Breast epithelium (tissue), 4 donors: ENCODE data around the gene LMO2. TPM values are rescaled to one million over a fixed set of nuclear protein-coding genes. Genes with fewer than 3 reads are reported as not detected.

Source experiments
- DNase-seq, 2 donors: peaks; one replicate each; pipeline ENCODE4 v3.0.0-alpha.2; 2019; ENCODE audit warnings: low spot score in 2 of 2
- H3K27ac ChIP-seq, 2 donors: fragments of 200-600 bp; sonication (generic) in 1 of 2; one replicate each; pipeline ENCODE4 v1.5.1; 2016 to 2019; ENCODE audit warnings: mild to moderate bottlenecking in 1 of 2
- H3K27me3 ChIP-seq, 2 donors: fragments of 200-600 bp; sonication (generic) in 1 of 2; one replicate each; pipeline versions ENCODE4 v1.5.1 to v1.6.0; 2017 to 2019; ENCODE audit warnings: control low read depth in 1 of 2, mild to moderate bottlenecking in 1 of 2
- H3K36me3 ChIP-seq: fragments of 200-600 bp; one replicate; pipeline ENCODE4 v1.5.1; 2019
- H3K4me1 ChIP-seq, 2 donors: fragments of 200-600 bp; sonication (generic); one replicate each; pipeline ENCODE4 v1.5.1; 2016 to 2019; ENCODE audit warnings: control low read depth in 1 of 2
- H3K4me3 ChIP-seq, 3 donors: fragments of 200-600 bp; sonication (generic); 1 replicate in 2 of 3; 2 replicates in 1 of 3; pipeline ENCODE4 v1.5.1; 2016 to 2019; ENCODE audit warnings: mild to moderate bottlenecking in 3 of 3, moderate library complexity in 2 of 3
- H3K9me3 ChIP-seq, 2 donors: fragments of 200-600 bp; sonication (generic) in 1 of 2; one replicate each; pipeline ENCODE4 v1.5.1; 2016 to 2019; ENCODE audit warnings: control low read depth in 1 of 2
- POLR2A ChIP-seq: fragments of 450-650 bp; IDR thresholded peaks from one replicate; pipeline ENCODE4 v1.6.1; 2016; ENCODE audit warnings: antibody characterized with exemption, mild to moderate bottlenecking, moderate library complexity
- POLR2AphosphoS5 ChIP-seq, 3 donors: sonication (generic); formaldehyde crosslinking; IDR thresholded peaks; one replicate each; pipeline ENCODE4 v1.6.1; 2017; ENCODE audit warnings: antibody characterized with exemption in 3 of 3
- intact Hi-C: fragments of 100-400 bp; cut with DNase I; formaldehyde crosslinking; loops from one replicate; pipeline ENCODE4 v1.15.1; 2023; ENCODE audit warnings: low total_unique reads
- total RNA-seq, 3 donors: library from RNA; depleted of rRNA; stranded (reverse); fragments of >200 nt; gene quantifications; one replicate each; pipeline ENCODE4 v1.1.0, GENCODE V29; 2016
- TF ChIP-seq, protein P1 (sequence below), 3 donors: fragments of 450-650 bp; IDR thresholded peaks; one replicate each; pipeline ENCODE4 v1.5.1; 2016 to 2017; ENCODE audit warnings: antibody characterized with exemption in 3 of 3, mild to moderate bottlenecking in 3 of 3, moderate library complexity in 3 of 3

Gene LMO2
- total RNA-seq, 3 donors from 2014 or later, result 19.5 to 21.9 (median 20.0) TPM

DNA sequence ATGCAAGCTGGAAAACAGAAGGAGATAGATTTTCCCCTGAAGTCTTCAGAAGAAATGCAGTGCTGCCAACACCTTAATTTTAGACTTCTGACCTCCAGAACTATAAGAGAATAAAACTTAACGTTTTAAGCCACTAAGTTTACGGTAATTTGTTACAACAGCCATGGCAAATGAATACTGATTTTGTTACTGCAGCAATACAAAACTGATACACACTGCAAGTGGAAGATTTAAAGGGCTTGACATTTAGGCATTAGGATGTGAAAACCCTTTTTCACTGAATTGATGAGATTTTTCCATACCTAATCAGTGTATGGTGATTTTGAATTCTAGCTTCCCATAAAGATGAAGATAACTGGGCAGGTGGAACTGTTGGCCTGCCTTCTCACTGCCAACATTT lies 22.1 kb upstream of the LMO2 start:
- DNase-seq, result no peak
- intact Hi-C loops, result no loop called here
- Histone ChIP-seq H3K36me3 (no peaks in the 10 kb centered on the region), H3K4me3 (no peak overlapping the region), H3K27ac (no peak overlapping the region), H3K4me1 (no peaks in the 10 kb centered on the region), H3K27me3 (no peaks in the 10 kb centered on the region), H3K9me3 (no peaks in the 10 kb centered on the region)
- TF ChIP-seq POLR2AphosphoS5 (IDR thresholded peaks at IDR 0.05) (no peak), POLR2A (no peak)
- TF ChIP-seq, protein P1, sequence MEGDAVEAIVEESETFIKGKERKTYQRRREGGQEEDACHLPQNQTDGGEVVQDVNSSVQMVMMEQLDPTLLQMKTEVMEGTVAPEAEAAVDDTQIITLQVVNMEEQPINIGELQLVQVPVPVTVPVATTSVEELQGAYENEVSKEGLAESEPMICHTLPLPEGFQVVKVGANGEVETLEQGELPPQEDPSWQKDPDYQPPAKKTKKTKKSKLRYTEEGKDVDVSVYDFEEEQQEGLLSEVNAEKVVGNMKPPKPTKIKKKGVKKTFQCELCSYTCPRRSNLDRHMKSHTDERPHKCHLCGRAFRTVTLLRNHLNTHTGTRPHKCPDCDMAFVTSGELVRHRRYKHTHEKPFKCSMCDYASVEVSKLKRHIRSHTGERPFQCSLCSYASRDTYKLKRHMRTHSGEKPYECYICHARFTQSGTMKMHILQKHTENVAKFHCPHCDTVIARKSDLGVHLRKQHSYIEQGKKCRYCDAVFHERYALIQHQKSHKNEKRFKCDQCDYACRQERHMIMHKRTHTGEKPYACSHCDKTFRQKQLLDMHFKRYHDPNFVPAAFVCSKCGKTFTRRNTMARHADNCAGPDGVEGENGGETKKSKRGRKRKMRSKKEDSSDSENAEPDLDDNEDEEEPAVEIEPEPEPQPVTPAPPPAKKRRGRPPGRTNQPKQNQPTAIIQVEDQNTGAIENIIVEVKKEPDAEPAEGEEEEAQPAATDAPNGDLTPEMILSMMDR (IDR thresholded peaks at IDR 0.05), result no peak

DNA sequence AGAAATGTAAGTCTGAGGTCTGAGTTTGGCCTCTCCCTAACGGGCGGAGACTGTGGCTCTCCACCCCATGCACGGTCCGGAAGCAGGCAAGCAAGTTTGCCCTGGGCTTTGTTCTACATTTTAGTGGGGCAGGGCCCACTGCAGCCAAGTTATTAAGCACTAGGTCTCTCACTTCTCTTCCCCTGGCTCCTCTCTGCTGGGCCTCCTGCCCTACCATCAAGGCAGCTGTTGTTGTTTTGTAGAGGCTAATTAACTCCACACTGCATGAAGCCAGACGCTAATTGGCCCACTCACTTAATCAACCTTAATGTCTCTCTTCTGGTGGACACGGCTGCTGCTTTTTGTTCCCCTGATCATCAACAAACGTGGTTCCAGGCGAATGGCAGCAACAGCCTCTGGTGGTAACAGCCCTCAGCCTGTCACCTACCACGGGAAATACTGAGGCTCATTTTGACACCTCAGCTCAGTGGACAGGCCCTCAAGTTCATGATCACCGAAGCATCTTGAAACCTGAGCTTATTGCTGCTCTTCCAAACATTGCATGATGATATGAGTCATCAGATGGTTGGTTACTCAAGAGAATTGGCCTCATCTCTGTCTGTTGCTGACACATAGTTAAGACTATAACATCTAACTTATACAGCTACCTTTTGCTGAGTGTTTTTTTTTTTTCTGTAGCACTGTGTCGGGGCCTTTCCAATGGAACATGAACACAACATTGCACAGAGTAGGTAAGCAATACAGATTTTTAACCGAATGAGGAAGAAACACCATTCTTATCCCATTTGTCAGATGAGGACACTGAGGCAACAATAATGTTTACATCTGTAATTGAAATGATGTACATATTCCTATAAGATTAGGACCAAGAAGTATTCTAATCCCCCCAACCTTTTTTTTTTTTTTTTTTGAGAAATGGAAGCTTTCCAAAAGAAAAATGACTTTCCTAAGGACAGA lies 20.8 kb upstream of the LMO2 start:
- intact Hi-C loops, result no loop called here
- no peaks in the 10 kb centered on the region for H3K4me1 ChIP-seq
- peak overlapping the region in 1 of 2 donors; percentile 63 for H3K27ac ChIP-seq

DNA sequence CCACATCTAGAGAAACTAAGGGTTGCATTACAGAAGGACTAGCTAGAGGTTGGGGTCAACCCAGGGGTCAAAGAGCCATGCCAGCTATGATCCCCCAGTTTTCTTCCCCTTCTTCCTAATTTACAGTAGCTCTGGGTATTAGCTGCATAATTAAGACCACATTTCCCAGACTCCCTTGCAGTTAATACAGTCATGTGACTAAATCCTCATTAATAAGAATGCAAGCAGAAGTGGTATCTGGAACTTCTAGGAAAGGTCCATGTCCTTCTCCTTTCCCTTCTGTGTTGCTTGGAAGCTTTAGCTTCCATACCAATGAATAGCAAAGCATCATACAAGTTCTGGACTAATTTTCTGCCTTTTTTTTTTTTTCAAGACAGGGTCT lies 19.1 kb upstream of the LMO2 start:
- H3K27ac ChIP-seq, result no peak overlapping the region
- H3K4me1 ChIP-seq, result no peaks in the 10 kb centered on the region
- no peak overlapping the region for H3K4me3 ChIP-seq
- H3K27me3 ChIP-seq, result no peaks in the 10 kb centered on the region
- TF ChIP-seq POLR2AphosphoS5 (IDR thresholded peaks at IDR 0.05) (no peak), POLR2A (no peak)
- TF ChIP-seq, protein P1 (IDR thresholded peaks at IDR 0.05), result no peak
- DNase-seq, result no peak
- H3K9me3 ChIP-seq, result no peaks in the 10 kb centered on the region
- intact Hi-C loops, result no loop called here
- no peaks in the 10 kb centered on the region for H3K36me3 ChIP-seq

More for the DNA sequence above, 20.8 kb upstream of the LMO2 start:
- TF ChIP-seq, protein P1 (IDR thresholded peaks at IDR 0.05), result no peak
- TF ChIP-seq POLR2AphosphoS5 (IDR thresholded peaks at IDR 0.05), result no peak
- no peaks in the 10 kb centered on the region for H3K36me3 ChIP-seq
- H3K9me3 ChIP-seq, result no peaks in the 10 kb centered on the region
- H3K4me3 ChIP-seq, result no peak overlapping the region
- no peaks in the 10 kb centered on the region for H3K27me3 ChIP-seq
- DNase-seq, result no peak

DNA sequence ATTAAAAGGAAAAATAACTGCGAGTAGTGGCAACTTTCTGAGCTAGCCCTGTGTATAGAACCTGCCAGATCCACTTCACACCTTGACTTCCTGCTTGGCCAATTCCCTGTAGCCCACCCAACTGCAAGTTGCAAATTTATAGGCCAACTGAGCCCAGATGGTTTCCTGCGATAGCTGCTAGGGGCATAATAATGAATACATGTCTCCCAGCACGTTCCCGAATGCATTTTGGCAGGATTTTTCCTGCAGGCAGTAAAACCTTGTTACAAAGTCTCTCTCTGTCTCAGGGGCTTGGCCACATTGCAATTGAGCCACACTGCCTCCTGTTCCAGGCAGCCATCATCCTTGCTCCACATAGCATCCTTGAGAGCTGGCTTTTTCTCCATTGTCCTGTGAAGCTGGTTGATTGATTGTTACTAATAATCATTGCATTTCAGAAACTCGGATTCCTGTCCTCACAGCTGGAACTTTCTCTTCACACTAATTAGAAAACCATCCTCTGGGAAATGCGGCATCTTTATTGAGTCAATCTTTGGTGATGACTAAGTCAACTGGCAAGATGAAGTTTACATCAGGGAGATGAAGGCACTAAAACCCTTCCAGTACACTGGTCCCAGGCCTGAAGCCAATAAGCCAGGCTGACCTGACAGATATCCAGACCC lies 18.6 kb upstream of the LMO2 start:
- no peak for DNase-seq
- H3K36me3 ChIP-seq, result no peaks in the 10 kb centered on the region
- intact Hi-C loops, result no loop called here
- no peaks in the 10 kb centered on the region for H3K4me1 ChIP-seq
- H3K9me3 ChIP-seq, result no peaks in the 10 kb centered on the region
- no peak overlapping the region for H3K4me3 ChIP-seq
- no peak for TF ChIP-seq POLR2A
- no peak for TF ChIP-seq POLR2AphosphoS5 (IDR thresholded peaks at IDR 0.05)
- H3K27me3 ChIP-seq, result no peaks in the 10 kb centered on the region
- no peak overlapping the region for H3K27ac ChIP-seq

DNA sequence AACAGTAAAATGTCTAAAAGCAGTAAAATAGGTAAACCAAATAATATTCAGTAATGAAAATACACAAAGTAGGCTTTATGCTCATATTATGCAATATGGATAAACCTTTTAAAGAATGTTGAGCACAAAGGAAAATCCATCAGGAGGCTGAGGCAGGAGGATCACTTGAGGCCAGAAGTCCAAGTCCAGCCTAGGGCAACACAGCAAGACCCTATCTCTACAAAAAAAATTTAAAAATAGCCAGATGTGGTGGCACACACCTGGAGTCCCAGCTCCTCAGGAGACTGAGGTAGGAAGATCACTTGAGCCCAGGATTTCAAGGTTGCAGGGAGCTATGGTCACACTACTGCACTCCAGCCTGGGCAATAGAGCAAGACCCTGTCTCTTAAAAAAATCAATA lies 17.7 kb upstream of the LMO2 start:
- Histone ChIP-seq H3K27me3 (no peaks in the 10 kb centered on the region), H3K9me3 (no peaks in the 10 kb centered on the region), H3K36me3 (no peaks in the 10 kb centered on the region), H3K27ac (no peak overlapping the region), H3K4me1 (no peaks in the 10 kb centered on the region), H3K4me3 (no peak overlapping the region)
- TF ChIP-seq POLR2A (no peak), POLR2AphosphoS5 (IDR thresholded peaks at IDR 0.05) (no peak)
- TF ChIP-seq, protein P1 (IDR thresholded peaks at IDR 0.05), result no peak
- no peak for DNase-seq
- intact Hi-C loops, result no loop called here
